Neural crest cell (in vitro differentiated cells): Measurements from ENCODE around the gene ZNF516. TPM values are rescaled to one million over a fixed set of nuclear protein-coding genes. Genes with fewer than 3 reads are reported as not detected.
A peak's percentile ranks its signal among the peaks of the same experiment; 100 is the strongest.

Experiments
- DNase-seq: peaks from one replicate; pipeline ENCODE4 v3.0.0; 2021; ENCODE audit warnings: low read depth, mixed read lengths, low spot score
- H3K27ac Mint-ChIP-seq: one replicate; pipeline ENCODE4 v1.8.0; 2021; ENCODE audit warnings: mild to moderate bottlenecking, mixed read lengths; ENCODE audit not compliant: unreplicated experiment
- H3K27me3 Mint-ChIP-seq: 2 replicates; pipeline ENCODE4 v1.8.0; 2021; ENCODE audit warnings: low read depth, mild to moderate bottlenecking, mixed read lengths
- H3K36me3 Mint-ChIP-seq: 2 replicates; pipeline ENCODE4 v1.8.0; 2021; ENCODE audit warnings: low read depth, mild to moderate bottlenecking, mixed read lengths
- H3K4me1 Mint-ChIP-seq: 2 replicates; pipeline ENCODE4 v1.8.0; 2021; ENCODE audit warnings: mixed read lengths
- H3K4me3 Mint-ChIP-seq: one replicate; pipeline ENCODE4 v1.8.0; 2021; ENCODE audit warnings: mild to moderate bottlenecking, mixed read lengths
- H3K9me3 Mint-ChIP-seq: 2 replicates; pipeline ENCODE4 v1.8.0; 2021; ENCODE audit warnings: mixed read lengths
- total RNA-seq: library from RNA; stranded (reverse); gene quantifications from 2 replicates; pipeline ENCODE4 v1.2.1, GENCODE V29; 2021
- TF ChIP-seq, protein P1 (sequence below): fragments of 200-600 bp; sonication (generic); conservative IDR thresholded peaks from 2 replicates; pipeline ENCODE4 v1.5.0; 2021; ENCODE audit warnings: antibody characterized with exemption, mild to moderate bottlenecking

Gene ZNF516
- total RNA-seq, 1 donor from 2014 or later: 91.2 TPM

DNA sequence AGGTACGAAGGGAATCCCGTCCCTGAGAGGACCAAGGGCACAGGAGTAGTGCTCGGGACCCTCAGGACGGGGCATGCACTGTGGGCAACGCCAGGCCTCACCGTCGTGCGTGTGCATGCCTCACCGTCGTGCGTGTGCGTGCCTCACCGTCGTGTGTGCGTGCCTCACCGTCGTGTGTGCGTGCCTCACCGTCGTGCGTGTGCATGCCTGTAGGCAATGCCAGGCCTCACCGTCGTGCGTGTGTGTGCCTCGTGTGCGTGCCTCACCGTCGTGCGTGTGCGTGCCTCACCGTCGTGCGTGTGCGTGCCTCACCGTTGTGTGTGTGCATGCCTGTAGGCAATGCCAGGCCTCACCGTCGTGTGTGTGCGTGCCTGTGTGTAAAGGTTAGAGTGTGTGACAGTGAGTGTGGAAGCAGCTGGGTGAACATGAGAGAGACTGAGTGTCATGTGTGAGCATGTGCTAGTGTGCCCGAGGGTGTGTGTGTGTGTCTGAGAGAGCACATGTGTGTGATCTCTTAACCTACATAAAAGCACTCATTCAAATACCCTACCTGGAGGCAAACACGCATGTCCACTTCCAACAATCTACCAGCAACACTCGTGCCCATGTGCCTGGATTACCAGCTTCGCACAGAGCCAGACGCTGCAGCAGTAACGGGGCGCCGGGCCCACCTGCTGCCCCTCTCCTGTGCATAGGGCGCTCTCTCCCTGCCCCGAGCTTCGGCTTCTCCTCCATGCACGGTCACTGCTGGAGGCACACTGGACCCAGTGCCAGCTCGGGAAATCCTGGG, 36.3 kb downstream of the ZNF516 start:
- TF ChIP-seq, protein P1, sequence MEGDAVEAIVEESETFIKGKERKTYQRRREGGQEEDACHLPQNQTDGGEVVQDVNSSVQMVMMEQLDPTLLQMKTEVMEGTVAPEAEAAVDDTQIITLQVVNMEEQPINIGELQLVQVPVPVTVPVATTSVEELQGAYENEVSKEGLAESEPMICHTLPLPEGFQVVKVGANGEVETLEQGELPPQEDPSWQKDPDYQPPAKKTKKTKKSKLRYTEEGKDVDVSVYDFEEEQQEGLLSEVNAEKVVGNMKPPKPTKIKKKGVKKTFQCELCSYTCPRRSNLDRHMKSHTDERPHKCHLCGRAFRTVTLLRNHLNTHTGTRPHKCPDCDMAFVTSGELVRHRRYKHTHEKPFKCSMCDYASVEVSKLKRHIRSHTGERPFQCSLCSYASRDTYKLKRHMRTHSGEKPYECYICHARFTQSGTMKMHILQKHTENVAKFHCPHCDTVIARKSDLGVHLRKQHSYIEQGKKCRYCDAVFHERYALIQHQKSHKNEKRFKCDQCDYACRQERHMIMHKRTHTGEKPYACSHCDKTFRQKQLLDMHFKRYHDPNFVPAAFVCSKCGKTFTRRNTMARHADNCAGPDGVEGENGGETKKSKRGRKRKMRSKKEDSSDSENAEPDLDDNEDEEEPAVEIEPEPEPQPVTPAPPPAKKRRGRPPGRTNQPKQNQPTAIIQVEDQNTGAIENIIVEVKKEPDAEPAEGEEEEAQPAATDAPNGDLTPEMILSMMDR: no peak

DNA sequence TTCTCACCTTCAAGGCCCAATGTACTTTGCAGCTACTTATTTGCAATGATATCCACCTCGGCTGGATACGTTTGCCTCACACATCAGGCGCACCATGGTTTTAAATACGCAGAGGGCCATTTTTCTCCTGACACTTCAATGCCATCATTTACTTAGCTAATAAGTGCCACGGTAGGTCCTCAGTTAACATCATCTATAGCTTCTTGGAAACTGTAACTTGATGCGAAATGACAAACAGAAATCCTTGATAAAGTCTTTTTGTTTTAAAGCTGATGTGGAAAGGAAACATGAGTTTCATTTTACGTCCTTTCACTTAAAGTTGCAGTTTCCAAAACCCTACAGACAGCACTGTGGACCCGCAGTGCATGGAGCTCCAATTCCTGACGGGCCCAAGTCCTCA, 37.1 kb downstream of the ZNF516 start:
- H3K36me3 Mint-ChIP-seq: peaks cover 19% of the 10 kb centered on the region
- H3K4me1 Mint-ChIP-seq: peaks cover 66% of the 10 kb centered on the region
- H3K9me3 Mint-ChIP-seq: no peaks in the 10 kb centered on the region
- no peaks in the 10 kb centered on the region for H3K27me3 Mint-ChIP-seq
- TF ChIP-seq, protein P1: no peak
- no peak for DNase-seq
- no peak overlapping the region for H3K4me3 Mint-ChIP-seq
- no peak overlapping the region for H3K27ac Mint-ChIP-seq

More for the DNA sequence above, 36.3 kb downstream of the ZNF516 start:
- H3K4me3 Mint-ChIP-seq: no peak overlapping the region
- peaks cover 22% of the 10 kb centered on the region for H3K36me3 Mint-ChIP-seq
- H3K9me3 Mint-ChIP-seq: no peaks in the 10 kb centered on the region
- peak overlapping the region; percentile 35 for H3K27ac Mint-ChIP-seq
- DNase-seq: no peak
- H3K27me3 Mint-ChIP-seq: no peaks in the 10 kb centered on the region
- H3K4me1 Mint-ChIP-seq: peaks cover 62% of the 10 kb centered on the region

DNA sequence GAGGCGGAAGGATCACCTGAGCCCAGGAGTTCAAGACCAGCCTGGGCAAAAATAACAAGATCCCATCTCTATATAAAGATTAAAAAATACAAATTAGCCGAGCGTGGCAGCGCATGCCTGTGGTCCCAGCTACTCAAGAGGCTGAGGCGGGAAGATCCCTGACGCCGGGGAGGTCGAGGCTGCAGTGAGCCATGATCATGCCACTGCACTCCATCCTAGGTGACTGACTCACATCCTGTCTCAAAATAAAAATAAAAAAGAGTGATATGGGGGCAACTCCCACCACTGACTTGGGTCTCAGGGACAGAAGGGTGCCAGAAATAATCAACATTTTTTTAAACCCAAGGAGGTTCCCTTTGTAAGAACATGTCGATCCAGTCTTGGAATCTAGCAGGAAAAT, 37.6 kb downstream of the ZNF516 start:
- TF ChIP-seq, protein P1: no peak
- no peaks in the 10 kb centered on the region for H3K9me3 Mint-ChIP-seq
- no peak overlapping the region for H3K4me3 Mint-ChIP-seq
- H3K27ac Mint-ChIP-seq: no peak overlapping the region
- peaks cover 19% of the 10 kb centered on the region for H3K36me3 Mint-ChIP-seq
- peaks cover 68% of the 10 kb centered on the region for H3K4me1 Mint-ChIP-seq
- H3K27me3 Mint-ChIP-seq: no peaks in the 10 kb centered on the region
- DNase-seq: no peak

DNA sequence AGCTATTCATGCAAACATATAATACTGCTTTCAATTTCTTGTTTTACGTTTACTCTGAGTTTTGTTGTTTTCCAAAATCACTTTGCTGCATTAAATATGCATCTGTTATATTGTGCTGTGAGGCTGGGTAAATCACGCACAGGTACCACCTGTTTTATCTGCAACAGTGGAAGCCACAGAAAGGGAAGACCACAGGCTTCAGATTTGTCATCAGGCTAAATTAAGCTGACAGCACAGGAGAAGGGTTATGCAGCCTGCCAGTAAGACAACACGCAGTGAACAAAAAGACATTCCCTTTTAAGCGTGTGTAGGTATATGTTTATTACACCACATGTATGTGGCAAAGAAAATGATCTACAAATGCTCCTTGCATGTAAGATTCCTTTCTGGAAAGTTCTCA, 38.2 kb downstream of the ZNF516 start:
- TF ChIP-seq, protein P1: no peak
- DNase-seq: no peak
- no peaks in the 10 kb centered on the region for H3K9me3 Mint-ChIP-seq
- H3K4me3 Mint-ChIP-seq: no peak overlapping the region
- H3K4me1 Mint-ChIP-seq: peaks cover 68% of the 10 kb centered on the region
- H3K27me3 Mint-ChIP-seq: no peaks in the 10 kb centered on the region
- no peak overlapping the region for H3K27ac Mint-ChIP-seq
- H3K36me3 Mint-ChIP-seq: peaks cover 13% of the 10 kb centered on the region

DNA sequence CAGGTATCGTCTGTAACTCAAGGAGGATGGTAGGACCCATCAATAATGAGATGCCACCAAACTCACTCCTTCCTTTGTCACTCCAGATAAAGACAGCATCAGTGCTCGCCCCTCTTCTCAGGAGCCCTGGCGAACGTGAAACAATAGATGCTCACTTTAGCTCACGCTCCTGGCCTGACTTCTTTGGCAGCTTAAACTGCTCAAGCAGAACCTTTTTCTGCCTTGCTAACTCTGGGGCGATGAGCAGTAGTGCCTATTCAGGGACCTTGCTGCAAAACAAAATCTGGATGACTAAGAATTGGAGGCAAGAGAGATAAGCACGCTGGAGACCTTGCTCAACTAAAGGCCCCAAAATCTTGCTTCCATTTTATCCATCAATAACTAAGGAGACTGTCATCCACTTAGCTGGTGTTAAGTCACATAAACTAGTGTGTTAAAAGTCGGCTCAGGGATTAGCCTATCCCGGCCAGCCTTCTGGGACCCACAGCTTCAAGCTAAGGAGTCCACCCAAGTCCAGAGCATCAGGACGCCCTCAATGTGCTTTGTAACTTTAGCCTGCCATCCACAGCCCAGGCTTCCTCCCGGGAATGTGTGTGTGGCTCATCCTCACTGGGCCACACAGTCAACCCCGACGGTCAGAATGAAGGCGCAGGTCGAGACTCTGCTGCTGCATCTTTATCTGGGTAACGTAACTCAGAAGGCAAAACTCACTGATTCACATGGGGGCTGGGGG, 38.9 kb downstream of the ZNF516 start:
- TF ChIP-seq, protein P1: no peak
- H3K9me3 Mint-ChIP-seq: no peaks in the 10 kb centered on the region
- H3K4me3 Mint-ChIP-seq: peak overlapping the region; percentile 36
- H3K36me3 Mint-ChIP-seq: peaks cover 9% of the 10 kb centered on the region
- H3K27ac Mint-ChIP-seq: peak overlapping the region; percentile 76
- H3K27me3 Mint-ChIP-seq: no peaks in the 10 kb centered on the region
- DNase-seq: no peak
- peaks cover 73% of the 10 kb centered on the region for H3K4me1 Mint-ChIP-seq
